ENCODE results near the gene SCEL.
"Not testable (repeated sequence)": the region's sequence is repeated elsewhere in the genome, so short reads cannot be mapped to it uniquely, and the experiment has no call there.

The SCEL gene

DNA sequence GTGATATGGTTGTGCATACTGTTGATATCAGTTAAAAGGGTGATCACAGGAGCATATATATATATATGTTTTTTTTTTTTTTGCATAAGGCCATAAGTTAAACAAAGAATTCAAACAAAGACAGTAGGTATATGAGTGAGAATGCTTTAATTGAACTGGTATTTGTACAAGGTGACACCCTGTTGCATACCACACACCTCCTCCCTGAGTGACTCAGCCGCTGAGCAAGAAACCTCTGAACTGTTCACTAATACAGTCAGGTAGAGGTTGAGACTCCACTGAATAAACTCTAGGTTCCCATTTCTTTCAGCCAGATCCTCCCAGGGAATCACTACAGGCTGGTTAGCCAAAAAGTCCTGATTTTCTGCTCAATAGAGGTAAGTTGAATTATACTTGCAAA lies at the start of gene SCEL:
TSS of gene SCEL (plus strand) at position 259 of the 400 bp plus-strand sequence. CDS start 20,170 bp downstream, outside the sequence.
- no peak for DNase-seq

DNA sequence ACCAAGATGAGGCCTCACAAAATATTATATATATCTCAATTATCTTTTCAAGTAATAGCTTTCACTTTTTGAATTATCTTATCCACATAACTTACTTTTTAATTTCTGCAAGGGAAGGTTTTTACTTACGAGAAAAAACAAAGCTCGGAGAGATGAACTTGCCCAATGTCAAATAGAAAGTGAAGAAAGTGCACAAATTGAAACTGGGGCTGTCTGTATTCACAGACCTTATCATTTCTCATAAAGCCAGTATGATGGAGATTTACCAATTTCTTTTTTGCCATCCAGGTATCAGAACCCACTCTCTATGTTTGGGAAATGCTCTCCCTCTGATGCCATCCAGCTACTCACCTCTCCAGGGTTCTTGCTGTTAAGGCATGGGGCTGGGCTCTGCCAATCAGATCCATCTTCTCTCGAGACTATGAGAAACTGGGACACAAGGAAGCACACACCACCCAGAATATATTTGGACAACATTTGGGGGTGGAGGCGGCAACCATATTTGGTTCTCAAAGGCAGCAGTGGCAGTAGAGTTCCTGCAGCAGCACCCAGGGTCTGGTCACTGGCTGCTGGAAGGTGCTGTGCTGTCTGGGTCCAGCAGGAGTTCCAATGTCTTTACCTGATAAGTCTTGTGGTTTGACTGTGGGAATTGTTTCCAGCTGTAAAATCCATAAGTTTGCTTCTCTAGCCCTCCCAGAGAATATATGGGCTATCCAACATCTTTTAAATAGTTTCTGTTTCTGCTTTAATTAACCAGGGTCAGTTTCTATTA lies 45.8 kb upstream of the SCEL start:
- no peak for DNase-seq

DNA sequence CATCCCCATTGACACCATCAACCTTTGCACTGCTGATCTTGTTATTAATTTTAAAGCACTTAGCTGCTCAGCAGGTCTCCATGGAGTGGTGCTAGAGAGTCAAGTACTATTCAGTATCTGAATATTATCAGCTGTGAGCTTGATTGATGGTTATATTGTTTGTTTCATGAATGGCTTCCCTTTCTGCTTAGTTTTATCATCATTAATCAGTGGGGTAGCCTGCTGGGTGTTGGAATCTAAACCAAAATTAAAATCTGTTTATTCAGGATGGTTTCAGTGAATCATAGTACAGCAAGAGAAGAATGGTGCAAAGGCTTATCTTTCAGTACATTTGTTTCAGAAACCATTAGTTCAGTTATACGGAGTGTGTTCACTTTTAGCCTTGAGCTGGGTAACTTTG lies 42.5 kb upstream of the SCEL start:
- DNase-seq: no peak

GRCh38 chr13:77494226-77494625 lies 41.3 kb upstream of the SCEL start:
- DNase-seq: no peak

DNA sequence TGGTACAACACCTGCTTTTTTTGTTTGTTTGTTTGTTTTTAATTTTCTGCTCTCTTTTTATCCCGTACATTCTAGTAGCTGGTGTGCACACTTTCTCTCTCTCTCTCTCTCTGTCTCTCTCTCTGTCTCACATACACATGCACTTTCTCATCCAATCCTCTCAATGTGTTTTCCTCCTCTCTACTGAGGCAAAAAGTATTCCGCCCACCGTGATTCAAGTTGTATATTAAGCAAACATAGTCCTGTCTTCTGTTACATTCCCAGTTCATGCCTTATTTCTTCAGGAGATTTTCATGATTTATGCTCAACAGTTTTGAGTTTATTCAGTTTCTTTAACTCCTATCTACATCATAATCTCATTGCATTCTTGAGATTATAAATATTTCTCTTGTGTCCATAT lies 38.2 kb upstream of the SCEL start:
- no peak for DNase-seq

DNA sequence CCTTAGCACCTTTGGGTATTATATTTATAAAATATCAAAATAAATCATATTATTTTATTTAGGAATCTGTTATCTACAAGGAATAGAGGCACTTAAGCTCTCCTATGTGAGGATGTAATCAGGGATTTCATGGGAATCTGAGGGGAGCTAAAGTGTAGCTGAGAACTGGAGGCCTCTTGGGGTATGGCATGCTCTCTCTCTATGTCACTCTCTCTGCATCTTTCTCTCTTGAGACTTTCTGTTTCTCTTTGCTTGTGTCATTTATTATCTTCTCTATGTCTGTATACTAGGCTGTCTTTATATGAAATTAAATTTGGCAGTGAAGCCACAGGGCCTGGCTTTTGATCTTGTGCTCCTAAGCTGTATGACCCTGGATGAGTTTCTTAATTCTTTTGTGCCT lies 37.7 kb upstream of the SCEL start:
- DNase-seq: no peak

GRCh38 chr13:77502104-77502720 lies 33.3 kb upstream of the SCEL start:
- DNase-seq: no peak

DNA sequence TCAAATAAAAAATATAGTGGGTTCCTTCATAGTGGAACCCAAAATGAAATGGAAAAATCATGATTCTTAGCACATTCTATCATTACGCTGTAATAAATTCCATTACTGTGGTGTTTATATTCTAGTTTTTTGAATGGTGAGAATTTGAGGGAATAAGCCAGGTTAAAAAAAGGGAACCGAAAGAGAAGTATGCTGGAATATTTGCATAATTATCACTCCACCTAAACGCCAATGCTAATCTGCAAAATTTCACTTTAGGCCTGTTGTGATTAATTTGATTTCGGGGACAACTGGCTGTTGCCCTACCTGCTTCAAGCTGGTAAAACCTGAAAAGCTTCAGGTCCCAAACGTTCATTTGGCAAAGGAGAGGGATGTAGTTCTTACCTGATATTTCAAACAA lies 32.1 kb upstream of the SCEL start:
- DNase-seq: no peak

GRCh38 chr13:77506874-77507273 lies 28.6 kb upstream of the SCEL start:
- no peak for DNase-seq

DNA sequence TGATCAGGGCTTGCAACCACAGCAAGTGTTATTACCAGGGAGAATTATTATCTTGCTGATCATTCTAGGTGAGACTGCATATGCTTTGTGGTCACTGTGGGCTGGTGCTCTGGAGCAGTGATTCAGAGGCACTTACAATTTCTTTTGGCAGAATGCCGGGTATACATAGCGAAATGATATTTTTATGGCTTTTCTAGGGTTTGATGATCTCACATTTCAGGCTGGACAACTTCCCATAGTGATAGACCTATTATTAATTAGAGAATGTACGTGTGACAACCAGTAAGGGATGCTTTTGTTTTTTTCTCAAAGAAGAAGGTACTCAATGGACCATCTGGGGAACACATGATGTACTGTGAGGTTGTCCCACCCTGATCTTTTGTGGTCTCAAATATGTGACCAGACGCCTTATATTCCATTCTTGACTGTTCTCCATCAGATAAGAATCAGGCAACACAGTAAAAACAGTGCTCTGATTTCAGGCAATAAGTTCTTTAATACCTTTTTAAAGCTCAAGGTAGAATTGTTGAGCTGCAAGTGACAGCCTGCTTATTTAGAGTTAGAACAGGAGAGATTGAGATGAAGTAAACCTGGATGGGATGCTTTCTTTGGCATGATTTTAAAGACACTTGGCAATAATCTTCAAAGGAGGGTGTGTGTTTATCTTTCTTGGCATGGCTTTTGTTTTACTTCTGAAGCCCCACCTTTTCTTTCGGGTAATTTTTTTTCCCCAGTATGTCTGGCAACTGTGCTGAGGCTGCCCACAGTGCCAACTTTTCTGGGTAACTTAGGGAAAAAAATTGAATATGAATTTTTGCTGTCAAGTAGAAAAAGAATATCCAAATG lies 27.4 kb upstream of the SCEL start:
- DNase-seq: no peak

DNA sequence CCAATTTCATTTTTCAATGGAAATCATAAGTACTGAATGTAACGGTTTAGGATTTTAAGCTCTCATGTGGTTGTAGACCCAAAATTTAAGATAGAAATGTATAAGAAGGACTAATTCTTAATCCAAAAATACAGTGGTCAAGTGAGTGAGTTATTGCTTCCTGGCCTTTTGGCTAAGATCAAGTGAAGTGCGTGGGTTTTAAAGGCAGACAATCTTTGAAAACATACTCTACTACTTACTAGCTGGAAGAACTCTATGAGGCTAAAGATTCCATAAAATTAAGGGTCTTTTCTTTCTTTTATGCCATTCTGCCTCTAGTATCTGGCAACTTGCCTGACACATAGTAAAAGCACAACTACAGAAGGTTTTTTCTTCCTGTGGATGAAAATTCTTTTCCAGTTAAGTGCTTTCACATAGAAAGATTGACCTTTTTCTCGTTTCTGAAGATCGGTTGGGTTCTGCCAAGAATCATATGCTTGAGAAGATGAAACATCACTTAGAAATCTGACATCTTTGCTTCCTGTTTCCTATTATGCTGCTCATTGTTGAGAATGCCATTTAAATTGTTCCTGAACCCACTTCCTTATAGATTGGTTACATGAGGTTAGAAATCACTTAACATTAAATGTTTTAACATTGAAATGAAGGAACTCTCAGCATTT lies 26.4 kb upstream of the SCEL start:
- DNase-seq: no peak

GRCh38 chr13:77510156-77510555 lies 25.4 kb upstream of the SCEL start:
- DNase-seq: no peak

DNA sequence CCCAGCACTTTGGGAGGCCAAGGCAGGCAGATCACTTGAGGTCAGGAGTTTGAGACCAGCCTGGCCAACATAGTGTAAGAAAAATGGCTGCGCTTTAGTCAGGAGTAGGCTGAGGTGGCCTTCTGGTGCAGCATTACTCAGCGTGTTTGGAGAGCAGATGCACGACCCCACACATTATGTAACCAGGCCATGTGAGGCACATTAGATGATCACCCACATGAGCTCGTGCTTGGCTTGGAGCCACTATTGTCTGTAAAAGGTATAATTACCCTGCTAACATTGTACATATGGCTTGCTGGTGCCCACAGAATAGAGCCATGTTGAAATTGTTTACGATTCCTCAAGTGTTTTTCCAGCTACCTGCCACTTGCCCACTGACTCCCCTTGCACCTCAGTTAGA lies 24.0 kb upstream of the SCEL start:
- no peak for DNase-seq

- no peak for DNase-seq
These were observed 21.7 kb upstream of the SCEL start for GRCh38 chr13:77513719-77514335.

- no peak for DNase-seq
These were observed 21.2 kb upstream of the SCEL start for GRCh38 chr13:77514336-77514726.

DNA sequence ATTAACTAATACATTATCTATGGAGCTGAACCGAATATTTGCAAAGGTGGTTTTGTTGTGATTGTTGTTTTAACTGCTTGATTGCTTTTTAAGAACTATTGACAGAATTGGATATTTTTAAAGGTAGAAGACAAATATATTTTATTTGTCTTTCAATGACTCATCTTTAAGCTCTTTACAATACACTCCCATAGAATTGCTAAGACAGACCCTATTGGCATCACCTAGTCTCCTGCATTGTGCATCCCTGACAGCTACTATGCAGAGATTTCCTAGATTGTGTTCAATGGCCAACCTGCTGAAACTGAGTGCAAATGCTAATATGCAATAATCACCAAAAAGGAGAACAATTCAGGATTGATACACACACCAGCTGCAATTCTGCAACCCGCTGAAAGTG lies 19.7 kb upstream of the SCEL start:
- no peak for DNase-seq

DNA sequence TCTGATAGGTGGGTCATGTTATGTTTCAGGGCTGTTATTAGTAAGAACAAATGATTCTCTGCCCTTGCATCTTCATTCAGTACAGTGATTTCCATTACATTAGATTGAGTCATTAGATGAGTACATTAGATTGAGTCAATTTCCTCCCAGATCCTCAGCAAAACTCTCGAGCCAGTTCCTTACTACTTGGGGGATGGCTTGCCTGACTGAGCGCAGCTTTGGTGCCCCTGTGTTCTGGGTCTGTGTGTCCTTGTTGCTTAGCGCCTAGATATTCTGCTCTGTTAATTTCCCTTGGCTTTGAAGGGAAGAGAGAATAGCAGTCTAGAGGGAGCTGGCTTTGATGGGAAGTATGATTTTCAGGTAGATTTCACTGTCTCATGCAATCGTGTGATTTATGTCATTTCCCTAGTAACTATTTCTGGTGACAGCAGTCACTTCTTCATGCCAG lies 19.1 kb upstream of the SCEL start:
- DNase-seq: no peak

GRCh38 chr13:77518266-77518665 lies 17.2 kb upstream of the SCEL start:
- DNase-seq: no peak

- DNase-seq: not testable (repeated sequence)
These were observed 16.1 kb upstream of the SCEL start for GRCh38 chr13:77519396-77519795.

- no peak for DNase-seq
These were observed 15.7 kb upstream of the SCEL start for GRCh38 chr13:77519808-77520207.

DNA sequence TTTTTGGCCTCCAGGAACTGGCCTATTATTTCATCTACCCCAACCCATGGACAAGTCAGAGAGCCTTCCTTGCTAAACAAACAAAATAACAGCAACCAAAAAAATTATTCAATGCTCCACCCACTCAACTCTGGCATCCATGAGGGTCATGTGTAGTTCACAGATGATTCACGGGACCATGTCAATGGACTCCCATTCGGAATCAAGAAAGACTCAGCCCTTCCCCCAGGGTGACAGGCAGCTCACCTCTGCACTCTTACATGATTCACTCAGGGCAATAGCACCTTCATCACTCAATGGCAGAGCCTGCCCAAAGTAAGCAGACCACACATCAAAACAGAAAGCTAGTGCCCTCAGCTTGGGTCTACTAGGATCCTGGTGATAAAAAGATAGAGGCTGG lies 14.3 kb upstream of the SCEL start:
- DNase-seq: no peak

- DNase-seq: no peak
These were observed 13.7 kb upstream of the SCEL start for GRCh38 chr13:77521595-77522367.

Measured in left hindlimb (tissue), 1 donor.